Suppressor macrophage treated with lipopolysaccharide for 1 hour (primary cell): ENCODE measurements around the gene TIFAB.

Source experiments
- DNase-seq, 3 donors: peaks; one replicate each; pipeline ENCODE4 v3.0.0-alpha.2; 2020 to 2022

The TIFAB gene

GRCh38 chr5:135441919-135442318 is 10.2 kb downstream of the TIFAB start:
- DNase-seq, result no peak

GRCh38 chr5:135441350-135441831 is 10.8 kb downstream of the TIFAB start:
- DNase-seq, result peak in 1 of 3 donors; percentile 50

- DNase-seq, result no peak
These were observed 11.2 kb downstream of the TIFAB start for GRCh38 chr5:135440916-135441315.

- peak in 1 of 3 donors; percentile 45 for DNase-seq
These were observed 12.6 kb downstream of the TIFAB start for GRCh38 chr5:135439231-135440205.

- DNase-seq, result no peak
These were observed 13.4 kb downstream of the TIFAB start for GRCh38 chr5:135438636-135439221.

- DNase-seq, result peak in 2 of 3 donors; percentile 46 to 62
These were observed 14.2 kb downstream of the TIFAB start for GRCh38 chr5:135437796-135438560.

- peak; percentile 70 to 73 (median 71) for DNase-seq
These were observed 14.7 kb downstream of the TIFAB start for GRCh38 chr5:135437422-135437795.

- DNase-seq, result no peak
These were observed 15.2 kb downstream of the TIFAB start for GRCh38 chr5:135436951-135437418.

GRCh38 chr5:135435467-135436330 is 16.5 kb downstream of the TIFAB start:
- no peak for DNase-seq

GRCh38 chr5:135434591-135435466 is 17.3 kb downstream of the TIFAB start:
- no peak for DNase-seq

GRCh38 chr5:135433681-135434426 is 18.3 kb downstream of the TIFAB start:
- peak; percentile 70 to 83 (median 74) for DNase-seq

- DNase-seq, result no peak
These were observed 20.0 kb downstream of the TIFAB start for GRCh38 chr5:135432113-135432512.

- DNase-seq, result no peak
These were observed 22.1 kb downstream of the TIFAB start for GRCh38 chr5:135430135-135430437.

GRCh38 chr5:135429301-135430134 is 22.6 kb downstream of the TIFAB start:
- DNase-seq, result peak in 1 of 3 donors; percentile 38

- no peak for DNase-seq
These were observed 23.6 kb downstream of the TIFAB start for GRCh38 chr5:135428586-135428985.

GRCh38 chr5:135426102-135427082 is 25.8 kb downstream of the TIFAB start:
- peak; percentile 66 to 69 (median 69) for DNase-seq

GRCh38 chr5:135425641-135426040 is 26.5 kb downstream of the TIFAB start:
- no peak for DNase-seq

GRCh38 chr5:135423846-135424168 is 28.3 kb downstream of the TIFAB start:
- DNase-seq, result no peak
